C4-2B (cell line): Measurements from ENCODE around the gene ARL15.

ENCODE experiments used
- H3K27ac ChIP-seq: fragments of 450-650 bp; 2 replicates; pipeline ENCODE4 v1.5.1; 2017
- ZFX ChIP-seq: fragments of 450-650 bp; IDR thresholded peaks from 2 replicates; pipeline ENCODE4 v1.6.1; 2017
- TF ChIP-seq, protein P1 (sequence below): fragments of 450-650 bp; conservative IDR thresholded peaks from 2 replicates; pipeline ENCODE4 v1.5.1; 2017; ENCODE audit warnings: mild to moderate bottlenecking

Gene ARL15

DNA sequence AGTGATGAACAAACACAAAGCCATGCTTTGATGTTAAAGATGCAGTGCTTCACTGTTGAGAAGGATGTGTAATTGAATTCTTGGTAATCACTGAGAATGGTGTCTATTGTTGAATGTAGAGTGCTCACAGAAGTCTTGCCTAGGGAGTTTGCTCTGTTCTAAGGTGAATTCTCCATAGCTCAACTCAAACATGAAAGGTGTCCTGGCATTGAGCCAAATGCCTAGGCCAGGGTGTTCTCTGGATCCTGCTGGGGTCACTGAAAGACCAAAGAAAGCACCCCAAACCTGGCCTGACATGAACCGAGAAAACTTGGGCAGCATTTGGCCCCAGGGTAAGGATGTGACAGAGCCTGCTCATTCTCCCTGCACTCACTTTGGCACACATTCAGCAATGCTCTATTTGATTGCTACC, 217.3 kb downstream of the ARL15 start:
- TF ChIP-seq, protein P1, sequence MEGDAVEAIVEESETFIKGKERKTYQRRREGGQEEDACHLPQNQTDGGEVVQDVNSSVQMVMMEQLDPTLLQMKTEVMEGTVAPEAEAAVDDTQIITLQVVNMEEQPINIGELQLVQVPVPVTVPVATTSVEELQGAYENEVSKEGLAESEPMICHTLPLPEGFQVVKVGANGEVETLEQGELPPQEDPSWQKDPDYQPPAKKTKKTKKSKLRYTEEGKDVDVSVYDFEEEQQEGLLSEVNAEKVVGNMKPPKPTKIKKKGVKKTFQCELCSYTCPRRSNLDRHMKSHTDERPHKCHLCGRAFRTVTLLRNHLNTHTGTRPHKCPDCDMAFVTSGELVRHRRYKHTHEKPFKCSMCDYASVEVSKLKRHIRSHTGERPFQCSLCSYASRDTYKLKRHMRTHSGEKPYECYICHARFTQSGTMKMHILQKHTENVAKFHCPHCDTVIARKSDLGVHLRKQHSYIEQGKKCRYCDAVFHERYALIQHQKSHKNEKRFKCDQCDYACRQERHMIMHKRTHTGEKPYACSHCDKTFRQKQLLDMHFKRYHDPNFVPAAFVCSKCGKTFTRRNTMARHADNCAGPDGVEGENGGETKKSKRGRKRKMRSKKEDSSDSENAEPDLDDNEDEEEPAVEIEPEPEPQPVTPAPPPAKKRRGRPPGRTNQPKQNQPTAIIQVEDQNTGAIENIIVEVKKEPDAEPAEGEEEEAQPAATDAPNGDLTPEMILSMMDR: no peak
- no peak for TF ChIP-seq ZFX
- no peak overlapping the region for H3K27ac ChIP-seq

DNA sequence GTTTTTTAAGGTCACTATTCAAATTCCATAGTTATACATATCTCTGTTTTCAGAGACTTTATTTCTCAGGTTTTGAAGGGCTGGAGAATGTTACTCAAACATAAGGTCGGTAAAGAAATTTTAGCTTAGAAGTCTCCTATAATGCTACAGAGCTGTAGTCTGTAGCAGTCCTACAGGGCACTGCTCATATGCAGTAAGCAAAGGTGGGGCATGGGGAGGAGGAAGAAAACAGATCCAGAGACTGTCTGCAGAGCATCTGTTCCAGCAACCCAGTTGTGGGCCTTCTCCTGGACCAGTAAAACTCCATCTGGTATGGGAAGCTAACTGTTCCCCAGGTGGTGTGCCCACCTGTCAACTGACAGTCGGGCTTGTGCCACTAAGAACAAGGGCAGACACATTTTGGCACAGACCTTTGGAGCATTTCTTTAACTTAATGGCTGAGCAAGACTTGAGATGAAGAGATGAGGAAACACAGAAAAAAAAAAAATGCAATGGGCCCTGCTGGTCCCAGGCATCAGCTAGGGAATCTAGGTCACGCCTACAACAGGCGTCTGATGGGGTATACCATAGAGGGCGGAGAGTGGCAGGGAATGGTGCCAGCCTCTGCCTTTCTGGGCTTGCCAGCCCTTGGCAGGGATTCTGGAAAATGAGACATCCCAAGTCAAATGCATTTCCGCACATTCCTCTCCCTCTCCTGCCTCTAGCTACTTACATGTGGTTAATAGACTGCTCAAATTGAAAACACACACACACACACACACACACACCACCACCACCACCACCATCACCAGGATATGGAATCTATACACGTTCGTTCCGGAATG, 218.9 kb downstream of the ARL15 start:
- TF ChIP-seq ZFX: no peak
- TF ChIP-seq, protein P1: no peak
- no peak overlapping the region for H3K27ac ChIP-seq

DNA sequence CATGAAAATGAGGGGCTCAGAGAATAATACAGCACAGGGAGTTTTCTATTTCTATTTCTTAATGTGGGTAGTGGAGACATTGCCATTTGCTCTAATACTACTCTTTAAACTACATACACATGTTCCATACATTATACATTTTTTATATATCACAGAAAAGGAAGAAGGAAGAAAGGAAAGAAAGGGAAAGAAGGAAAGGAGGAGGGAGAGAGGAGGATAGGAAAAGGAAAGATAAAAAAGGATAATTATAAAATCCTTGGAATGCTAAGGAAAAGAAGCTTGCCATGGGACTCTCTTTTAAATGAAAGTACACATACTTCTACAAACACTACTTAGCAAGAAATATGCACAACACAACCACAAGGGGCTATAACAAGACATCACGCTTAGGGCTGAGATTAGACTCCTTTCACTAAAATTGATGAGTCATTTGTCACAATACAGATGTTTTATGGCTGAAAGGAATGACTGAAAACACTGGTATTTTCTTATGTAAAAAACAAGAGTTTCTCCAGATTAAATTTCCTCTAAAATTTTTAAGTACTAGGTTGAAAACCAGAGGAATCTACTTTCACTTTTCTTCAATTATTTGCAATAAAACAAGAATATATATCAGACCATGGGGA, 219.8 kb downstream of the ARL15 start:
- no peak overlapping the region for H3K27ac ChIP-seq
- TF ChIP-seq ZFX: no peak
- TF ChIP-seq, protein P1: no peak; the same call in 1 of the 2 replicates

DNA sequence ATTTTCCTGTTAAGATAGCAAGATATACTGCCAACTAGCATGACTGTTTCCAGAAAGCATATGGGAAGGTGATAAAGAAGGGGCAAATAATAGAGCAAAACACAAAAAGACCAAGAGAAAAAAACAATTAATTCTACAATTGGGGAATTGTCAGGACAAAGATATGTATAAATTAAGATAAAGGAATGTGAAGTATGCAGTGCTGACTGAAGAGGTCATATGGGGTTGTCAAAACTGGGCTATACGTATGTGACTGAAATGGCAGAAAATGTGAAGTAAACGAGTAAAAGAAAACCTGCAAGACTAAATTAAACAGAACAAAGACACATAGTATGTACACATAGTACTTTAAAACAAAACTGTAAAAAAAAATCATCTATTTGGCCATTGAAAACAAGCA, 222.3 kb downstream of the ARL15 start:
- H3K27ac ChIP-seq: no peak overlapping the region
- TF ChIP-seq, protein P1: no peak
- no peak for TF ChIP-seq ZFX

DNA sequence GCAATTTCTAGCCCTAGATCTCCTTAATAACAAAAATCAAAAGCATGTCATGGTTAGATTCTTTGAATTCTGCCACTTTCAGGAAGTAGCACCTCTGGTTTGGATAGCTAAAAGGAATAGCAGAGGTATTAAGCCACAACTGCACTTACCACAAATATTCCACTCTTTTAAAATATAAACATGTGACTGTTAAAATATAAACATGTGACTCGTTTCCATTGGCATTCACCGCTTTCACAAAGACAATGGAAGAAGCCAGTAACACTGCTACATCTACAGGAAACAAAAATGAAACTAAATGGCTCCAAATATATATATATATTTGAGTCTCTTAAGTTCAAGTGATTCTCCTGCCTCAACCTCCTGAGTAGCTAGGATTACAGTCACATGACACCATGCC, 222.9 kb downstream of the ARL15 start:
- no peak overlapping the region for H3K27ac ChIP-seq

DNA sequence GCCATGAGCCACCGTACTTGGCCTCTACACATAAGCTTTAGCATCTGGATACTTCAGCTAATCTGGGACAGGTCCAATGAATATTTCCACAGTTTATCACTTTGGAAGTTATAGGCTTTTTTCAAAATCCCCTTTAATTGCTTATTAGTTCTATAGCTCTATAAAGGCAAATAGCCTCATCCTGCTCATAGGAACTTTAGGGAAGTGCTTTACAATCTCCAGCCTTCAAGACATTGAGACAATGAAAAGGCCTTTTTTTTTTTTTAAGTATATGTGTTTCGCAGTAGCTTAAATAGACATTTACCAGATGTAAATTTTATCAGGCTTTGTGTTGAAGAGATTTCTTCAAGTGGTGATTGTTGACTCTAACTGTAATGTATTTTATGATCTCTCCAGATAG, 224.2 kb downstream of the ARL15 start:
- TF ChIP-seq ZFX: no peak
- TF ChIP-seq, protein P1: no peak
- no peak overlapping the region for H3K27ac ChIP-seq

More for the DNA sequence above, 222.9 kb downstream of the ARL15 start:
- no peak for TF ChIP-seq ZFX
- TF ChIP-seq, protein P1: no peak

DNA sequence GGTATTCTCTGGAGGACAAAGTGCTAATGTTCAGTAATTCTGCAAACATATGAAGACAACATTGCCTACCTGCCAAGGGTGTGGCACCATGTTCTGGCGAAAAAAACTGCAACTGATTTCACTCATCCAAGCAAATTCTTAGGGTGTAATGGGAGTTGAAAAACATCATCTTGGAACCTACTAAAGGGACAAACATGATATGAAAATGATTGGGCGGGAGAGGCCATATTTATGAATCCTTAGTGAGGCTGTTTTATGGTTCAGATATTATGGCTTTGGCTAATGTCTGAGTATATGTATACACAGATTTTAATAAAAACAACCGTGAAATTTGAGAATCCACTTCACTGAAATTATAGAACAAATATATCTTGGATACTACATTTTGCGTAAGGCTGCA, 225.7 kb downstream of the ARL15 start:
- no peak for TF ChIP-seq ZFX
- TF ChIP-seq, protein P1: no peak
- no peak overlapping the region for H3K27ac ChIP-seq
